Keratinocyte (primary cell): ENCODE measurements around the gene UGT8.

Experiments
- CTCF ChIP-seq, 3 experiments: IDR thresholded peaks in 1 of 3; conservative IDR thresholded peaks in 1 of 3; optimal IDR thresholded peaks in 1 of 3; 2 replicates in 2 of 3; 3 replicates in 1 of 3; pipeline versions ENCODE3 to v1.5.1; 2011; ENCODE audit warnings: low read length in 3 of 3, mild to moderate bottlenecking in 3 of 3, moderate library complexity in 2 of 3, control low read depth in 1 of 3, inconsistent platforms in 1 of 3; ENCODE audit not compliant: insufficient read depth in 2 of 3; ENCODE audit errors: extremely low read depth in 1 of 3
- EZH2 ChIP-seq: IDR thresholded peaks from one replicate; pipeline ENCODE4 v1.6.1; 2012; ENCODE audit warnings: inconsistent platforms, mild to moderate bottlenecking, low read length, moderate library complexity

DNA sequence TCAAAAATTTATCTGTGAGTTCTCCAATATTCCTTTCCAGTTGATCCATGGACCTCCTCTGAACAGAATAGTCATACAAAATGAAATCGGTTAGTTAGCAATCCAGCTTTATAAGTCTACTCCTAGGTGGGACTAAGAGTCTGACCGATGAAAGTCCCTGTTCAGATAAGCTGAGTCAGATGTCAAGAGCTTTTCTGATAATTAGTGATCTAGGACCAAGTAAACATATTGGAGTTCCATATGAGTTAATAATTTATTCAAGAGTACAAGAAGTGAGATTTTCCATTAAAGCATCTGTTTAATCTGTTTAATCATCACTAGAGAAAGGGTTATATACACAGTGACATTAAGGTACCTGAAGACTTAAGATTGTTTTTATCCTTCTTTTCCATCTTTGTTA is 74.7 kb downstream of the UGT8 start:
- no peak for TF ChIP-seq CTCF (optimal IDR thresholded peaks at IDR 0.05 in 1 of 3, IDR thresholded peaks at IDR 0.05 in 1 of 3, conservative IDR thresholded peaks at IDR 0.05 in 1 of 3; ENCODE audit: extremely low read depth in 1 of 3, insufficient read depth in 2 of 3, low read length in 3 of 3)
- TF ChIP-seq EZH2: no peak
